Measurements from ENCODE around the gene C6orf132. TPM values are rescaled to one million over a fixed set of nuclear protein-coding genes. Genes with fewer than 3 reads are reported as not detected.

C6orf132 gene
- total and polyA plus RNA-seq, 9 donors, result 0.33 to 2.3 (median 0.68) TPM

GRCh38 chr6:42123379-42124103 lies 18.9 kb downstream of the C6orf132 start:
- 24% methylated on average over 3 of the region's 11 CpGs for WGBS (ENCODE audit: insufficient coverage)
- Histone ChIP-seq H3K27me3 (ENCODE audit: control insufficient read depth, insufficient read depth, low read length) (no peaks in the 10 kb centered on the region), H3K27ac (ENCODE audit: low read length) (peak overlapping the region; percentile 13), H3K36me3 (ENCODE audit: control insufficient read depth, insufficient read depth, low read length) (no peaks in the 10 kb centered on the region), H3K4me3 (ENCODE audit: low read length) (no peak overlapping the region), H3K9me3 (replicated peaks; ENCODE audit: control insufficient read depth, low read depth, low read length) (no peaks in the 10 kb centered on the region), H3K4me1 (ENCODE audit: control insufficient read depth, insufficient read depth, low read length) (peaks cover 8% of the 10 kb centered on the region)
- DNase-seq, result peak; percentile 44

GRCh38 chr6:42120895-42121865 lies 21.2 kb downstream of the C6orf132 start:
- Histone ChIP-seq H3K27me3 (ENCODE audit: control insufficient read depth, insufficient read depth, low read length) (peaks cover 4% of the 10 kb centered on the region), H3K27ac (ENCODE audit: low read length) (no peak overlapping the region), H3K9me3 (replicated peaks; ENCODE audit: control insufficient read depth, low read depth, low read length) (no peaks in the 10 kb centered on the region), H3K36me3 (ENCODE audit: control insufficient read depth, insufficient read depth, low read length) (no peaks in the 10 kb centered on the region), H3K4me3 (ENCODE audit: low read length) (no peak overlapping the region), H3K4me1 (ENCODE audit: control insufficient read depth, insufficient read depth, low read length) (peaks cover 14% of the 10 kb centered on the region)
- WGBS (ENCODE audit: insufficient coverage), result 87% methylated on average over 3 of the region's 8 CpGs
- DNase-seq, result no peak

DNA sequence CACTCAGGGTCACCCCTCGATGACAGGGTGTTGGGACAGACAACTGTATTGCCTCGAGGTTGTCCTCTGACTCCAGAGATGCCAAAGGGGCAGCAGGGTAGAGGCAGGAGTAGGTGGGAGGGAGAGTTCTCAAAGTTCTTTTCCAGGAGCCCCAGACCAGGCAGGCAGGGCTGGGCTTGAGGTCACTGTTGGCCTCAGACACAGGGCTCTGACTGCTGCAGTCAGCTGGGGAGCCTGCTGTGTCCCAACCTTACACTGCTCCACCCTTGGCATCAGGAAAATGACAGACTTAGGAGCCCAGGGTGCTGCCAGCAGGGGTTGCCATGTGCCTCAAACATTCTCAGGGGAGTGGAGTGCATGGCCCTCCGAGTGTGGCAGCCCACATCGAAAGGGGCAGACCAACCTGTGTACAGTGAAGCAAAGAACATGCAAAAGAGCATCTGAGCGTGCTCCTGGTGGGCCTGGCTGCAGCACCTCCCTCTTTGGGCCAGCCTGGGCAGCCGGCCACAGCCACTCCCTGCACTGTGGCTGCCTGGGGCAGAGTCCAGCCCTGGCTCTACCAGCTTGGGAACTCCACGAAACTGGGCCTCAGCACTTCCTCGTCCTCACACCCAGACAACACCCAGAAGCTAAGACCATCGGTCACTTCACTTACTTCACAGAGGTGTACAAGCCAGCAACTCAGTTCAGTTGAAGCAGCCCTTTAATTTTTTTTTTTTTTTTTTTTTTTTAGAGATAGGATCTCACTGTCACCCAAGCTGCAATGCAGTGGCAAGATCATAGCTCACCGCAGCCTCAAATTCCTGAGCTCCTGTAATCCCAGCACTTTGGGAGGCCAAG lies 24.0 kb downstream of the C6orf132 start:
- Histone ChIP-seq H3K27me3 (ENCODE audit: control insufficient read depth, insufficient read depth, low read length) (peaks cover 4% of the 10 kb centered on the region), H3K9me3 (replicated peaks; ENCODE audit: control insufficient read depth, low read depth, low read length) (no peaks in the 10 kb centered on the region), H3K4me3 (ENCODE audit: low read length) (no peak overlapping the region), H3K4me1 (ENCODE audit: control insufficient read depth, insufficient read depth, low read length) (peaks cover 8% of the 10 kb centered on the region), H3K27ac (ENCODE audit: low read length) (no peak overlapping the region), H3K36me3 (ENCODE audit: control insufficient read depth, insufficient read depth, low read length) (no peaks in the 10 kb centered on the region)
- DNase-seq, result peak; percentile 47
- 59% methylated on average over 8 of the region's 10 CpGs for WGBS (ENCODE audit: insufficient coverage)

GRCh38 chr6:42117843-42118161 lies 24.6 kb downstream of the C6orf132 start:
- Histone ChIP-seq H3K27ac (ENCODE audit: low read length) (no peak overlapping the region), H3K27me3 (ENCODE audit: control insufficient read depth, insufficient read depth, low read length) (peaks cover 4% of the 10 kb centered on the region)
- WGBS (ENCODE audit: insufficient coverage), result 57% methylated on average over 3 of the region's 3 CpGs

DNA sequence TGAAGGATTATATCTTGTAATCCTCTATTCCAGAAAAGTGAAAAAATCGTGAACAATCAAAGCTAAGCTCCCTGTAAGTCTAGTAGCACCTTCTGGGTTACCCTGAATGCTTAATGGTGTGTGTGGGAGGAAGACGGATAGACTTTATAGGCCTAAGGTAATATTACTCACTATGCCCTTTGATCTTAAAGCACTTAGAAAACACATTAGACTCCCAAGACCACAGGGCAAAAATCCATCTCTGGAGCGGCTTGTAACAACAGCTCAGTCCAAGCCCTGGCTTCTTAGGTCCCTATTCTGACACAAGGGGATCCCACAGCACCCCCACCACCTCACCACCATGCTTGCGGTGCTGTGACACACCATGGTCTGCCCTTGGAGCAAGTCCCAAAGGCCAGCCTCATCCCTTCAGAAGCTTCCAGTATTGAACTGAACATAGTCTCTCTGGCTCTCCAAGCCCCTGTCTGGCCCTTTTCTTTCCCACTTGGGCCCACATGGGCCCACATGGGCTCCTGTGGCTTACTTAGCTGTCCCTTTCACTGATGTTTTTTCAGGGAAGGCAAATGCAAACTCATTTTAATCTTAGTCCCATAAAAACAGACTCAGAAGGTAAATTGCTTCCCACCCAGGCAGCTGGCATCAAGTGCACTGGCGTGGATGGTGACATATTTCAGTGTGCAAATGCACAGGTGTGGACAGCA lies 28.3 kb downstream of the C6orf132 start:
- H3K27ac ChIP-seq (ENCODE audit: low read length), result no peak overlapping the region
- peaks cover 6% of the 10 kb centered on the region for H3K27me3 ChIP-seq (ENCODE audit: control insufficient read depth, insufficient read depth, low read length)
- no peaks in the 10 kb centered on the region for H3K9me3 ChIP-seq (replicated peaks; ENCODE audit: control insufficient read depth, low read depth, low read length)
- WGBS (ENCODE audit: insufficient coverage), result 57% methylated on average over 3 of the region's 5 CpGs
- no peak overlapping the region for H3K4me3 ChIP-seq (ENCODE audit: low read length)
- DNase-seq, result no peak
- peaks cover 8% of the 10 kb centered on the region for H3K4me1 ChIP-seq (ENCODE audit: control insufficient read depth, insufficient read depth, low read length)
- no peaks in the 10 kb centered on the region for H3K36me3 ChIP-seq (ENCODE audit: control insufficient read depth, insufficient read depth, low read length)

More at GRCh38 chr6:42117843-42118161, 24.6 kb downstream of the C6orf132 start:
- H3K9me3 ChIP-seq (replicated peaks; ENCODE audit: control insufficient read depth, low read depth, low read length), result no peaks in the 10 kb centered on the region
- H3K4me1 ChIP-seq (ENCODE audit: control insufficient read depth, insufficient read depth, low read length), result peaks cover 8% of the 10 kb centered on the region
- DNase-seq, result no peak
- no peak overlapping the region for H3K4me3 ChIP-seq (ENCODE audit: low read length)
- H3K36me3 ChIP-seq (ENCODE audit: control insufficient read depth, insufficient read depth, low read length), result no peaks in the 10 kb centered on the region

- DNase-seq, result no peak
- H3K27ac ChIP-seq (ENCODE audit: low read length), result no peak overlapping the region
- H3K4me1 ChIP-seq (ENCODE audit: control insufficient read depth, insufficient read depth, low read length), result no peaks in the 10 kb centered on the region
- 83% methylated on average over 1 of the region's 1 CpG for whole genome bisulfite sequencing (ENCODE audit: insufficient coverage)
- no peaks in the 10 kb centered on the region for H3K36me3 ChIP-seq (ENCODE audit: control insufficient read depth, insufficient read depth, low read length)
- H3K9me3 ChIP-seq (replicated peaks; ENCODE audit: control insufficient read depth, low read depth, low read length), result no peaks in the 10 kb centered on the region
- H3K27me3 ChIP-seq (ENCODE audit: control insufficient read depth, insufficient read depth, low read length), result peaks cover 11% of the 10 kb centered on the region
- H3K4me3 ChIP-seq (ENCODE audit: low read length), result no peak overlapping the region
Measured at GRCh38 chr6:42112351-42112750, 30.1 kb downstream of the C6orf132 start.

GRCh38 chr6:42110683-42111082 lies 31.7 kb downstream of the C6orf132 start:
- DNase-seq, result no peak
- H3K27ac ChIP-seq (ENCODE audit: low read length), result no peak overlapping the region

GRCh38 chr6:42108071-42108470 lies 34.3 kb downstream of the C6orf132 start:
- no peak overlapping the region for H3K27ac ChIP-seq (ENCODE audit: low read length)
- no peak overlapping the region for H3K4me3 ChIP-seq (ENCODE audit: low read length)
- no peak for DNase-seq
- H3K36me3 ChIP-seq (ENCODE audit: control insufficient read depth, insufficient read depth, low read length), result no peaks in the 10 kb centered on the region
- H3K9me3 ChIP-seq (replicated peaks; ENCODE audit: control insufficient read depth, low read depth, low read length), result no peaks in the 10 kb centered on the region
- peaks cover 23% of the 10 kb centered on the region for H3K27me3 ChIP-seq (ENCODE audit: control insufficient read depth, insufficient read depth, low read length)
- WGBS (ENCODE audit: insufficient coverage), result 100% methylated on average over 1 of the region's 2 CpGs
- H3K4me1 ChIP-seq (ENCODE audit: control insufficient read depth, insufficient read depth, low read length), result peaks cover 10% of the 10 kb centered on the region

More at GRCh38 chr6:42110683-42111082, 31.7 kb downstream of the C6orf132 start:
- Histone ChIP-seq H3K9me3 (replicated peaks; ENCODE audit: control insufficient read depth, low read depth, low read length) (no peaks in the 10 kb centered on the region), H3K36me3 (ENCODE audit: control insufficient read depth, insufficient read depth, low read length) (no peaks in the 10 kb centered on the region), H3K4me1 (ENCODE audit: control insufficient read depth, insufficient read depth, low read length) (peaks cover 3% of the 10 kb centered on the region), H3K4me3 (ENCODE audit: low read length) (no peak overlapping the region), H3K27me3 (ENCODE audit: control insufficient read depth, insufficient read depth, low read length) (peaks cover 8% of the 10 kb centered on the region)
- no CpG with 5 or more reads among the region's 3 CpGs for WGBS (ENCODE audit: insufficient coverage)

DNA sequence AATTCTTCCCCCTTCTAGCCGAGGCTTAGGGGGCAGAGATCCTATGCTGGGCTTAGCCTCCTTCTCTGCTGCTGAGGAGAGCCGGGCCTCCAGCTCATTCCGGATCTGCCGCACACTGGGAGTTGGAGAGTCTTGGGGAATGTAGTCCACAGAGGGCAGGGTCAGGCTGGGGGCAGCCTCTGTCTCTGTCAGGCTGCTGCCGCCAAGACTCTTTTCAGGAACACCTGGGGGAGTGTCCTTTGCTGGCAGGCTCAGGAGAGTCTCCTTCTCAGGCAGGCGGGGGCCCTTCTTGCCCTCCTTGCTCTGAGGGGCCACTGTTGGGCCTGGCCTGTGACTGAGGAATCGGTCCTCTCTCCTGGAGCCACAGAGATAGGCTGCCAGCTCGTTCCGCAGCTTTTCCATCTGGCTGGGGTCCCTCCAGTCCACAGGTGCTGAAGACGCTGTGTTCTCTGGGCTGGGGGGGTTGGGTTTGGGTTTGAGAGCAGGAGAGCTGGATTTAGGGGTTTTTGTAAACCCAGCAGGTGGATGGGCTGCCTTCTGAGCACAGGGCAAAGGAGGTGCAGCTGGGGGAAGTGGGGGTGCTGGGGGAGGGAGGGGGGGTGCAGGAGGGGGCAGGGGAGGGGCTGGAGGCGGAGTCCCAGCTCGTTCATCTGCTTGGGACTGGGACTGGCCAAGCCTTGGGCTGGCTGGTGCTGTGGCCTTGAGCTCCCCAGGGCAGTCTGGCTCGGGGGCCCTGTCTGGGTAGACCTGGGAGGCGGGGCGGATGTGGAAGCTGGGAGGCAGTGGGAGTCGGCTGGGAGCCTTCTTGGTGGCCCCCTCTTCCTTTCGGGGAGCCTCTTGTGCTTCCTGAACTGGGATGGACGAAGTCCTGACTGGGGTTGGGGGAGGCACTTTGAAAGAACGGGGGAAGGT lies 36.1 kb downstream of the C6orf132 start:
- WGBS (ENCODE audit: insufficient coverage), result 39% methylated on average over 13 of the region's 19 CpGs
- Histone ChIP-seq H3K27me3 (ENCODE audit: control insufficient read depth, insufficient read depth, low read length) (peaks cover 23% of the 10 kb centered on the region), H3K27ac (ENCODE audit: low read length) (no peak overlapping the region), H3K4me3 (ENCODE audit: low read length) (no peak overlapping the region), H3K4me1 (ENCODE audit: control insufficient read depth, insufficient read depth, low read length) (peaks cover 10% of the 10 kb centered on the region), H3K9me3 (replicated peaks; ENCODE audit: control insufficient read depth, low read depth, low read length) (no peaks in the 10 kb centered on the region), H3K36me3 (ENCODE audit: control insufficient read depth, insufficient read depth, low read length) (no peaks in the 10 kb centered on the region)
- DNase-seq, result no peak

All from muscle of leg (tissue), 11 donors.